ENCODE results near the gene HDAC3. TPM values are rescaled to one million over a fixed set of nuclear protein-coding genes. Genes with fewer than 3 reads are reported as not detected.
"Not testable (repeated sequence)": the region's sequence is repeated elsewhere in the genome, so short reads cannot be mapped to it uniquely, and the experiment has no call there.

Gene HDAC3
- total and polyA plus RNA-seq, 2 donors (not counting 1 experiment from before 2014, with no cell fraction given), result 85.5 to 94.0 TPM

DNA sequence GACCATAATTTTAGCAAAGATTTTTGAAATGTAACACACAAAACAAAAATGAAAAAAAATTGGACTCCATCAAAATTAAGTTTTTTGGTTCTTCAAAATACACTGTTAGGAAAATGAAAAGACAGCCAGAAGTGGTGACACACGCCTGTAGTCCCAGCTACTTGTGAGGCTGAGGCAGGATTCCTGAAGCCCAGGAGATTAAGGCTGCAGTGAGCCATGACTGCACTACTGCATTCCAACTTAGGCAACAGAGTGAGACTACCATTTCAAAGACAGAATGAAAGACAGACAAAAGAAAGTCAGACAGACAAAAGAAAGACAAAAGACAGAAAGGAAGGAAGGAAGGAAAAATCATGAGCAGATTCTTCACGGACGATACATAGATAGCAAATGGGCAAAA, 25.4 kb downstream of the HDAC3 start:
- Histone ChIP-seq H4K20me1 (ENCODE audit: control insufficient read depth, insufficient read depth, low read length, poor library complexity, severe bottlenecking) (peaks cover 12% of the 10 kb centered on the region), H3K79me2 (ENCODE audit: control insufficient read depth, insufficient read depth, low read length) (peaks cover 94% of the 10 kb centered on the region), H2AFZ (ENCODE audit: insufficient read depth, low read depth, low read length, poor library complexity, severe bottlenecking) (no peak overlapping the region), H3K4me3 (ENCODE audit: control extremely low read depth in 1 of 5, extremely low read depth in 1 of 5, insufficient read depth in 1 of 5, low read depth in 2 of 5, low read length in 4 of 5) (no peak overlapping the region), H3K4me2 (replicated peaks; ENCODE audit: low read depth, low read length, poor library complexity, severe bottlenecking) (no peak overlapping the region), H3K9me3 (ENCODE audit: control extremely low read depth in 1 of 3, control insufficient read depth in 2 of 3, insufficient read depth in 1 of 3, low read length in 2 of 3) (peaks cover 0 to 4% (median 0%) of the 10 kb centered on the region in 3 donors), H3K36me3 (replicated peaks in 1 of 2; ENCODE audit: control extremely low read depth in 1 of 2, control insufficient read depth in 1 of 2, extremely low read depth in 1 of 2, insufficient read depth in 2 of 2, low read length in 1 of 2) (peaks cover 0 to 2% of the 10 kb centered on the region in 2 experiments), H3K4me1 (ENCODE audit: control insufficient read depth in 2 of 2, insufficient read depth in 2 of 2, low read length in 2 of 2) (peaks cover 30 to 62% of the 10 kb centered on the region in 2 donors), H3K9ac (ENCODE audit: low read length) (no peak overlapping the region), H3K27me3 (replicated peaks in 1 of 4; ENCODE audit: control extremely low read depth in 1 of 4, control insufficient read depth in 3 of 4, insufficient read depth in 4 of 4, low read length in 3 of 4) (no peaks in the 10 kb centered on the region), H3K27ac (ENCODE audit: low read length in 2 of 2) (no peak overlapping the region)
- no peak overlapping the region for H3K4me3 Mint-ChIP-seq
- intact Hi-C loops (cut with micrococcal nuclease), result no loop called here
- TF ChIP-seq, protein P1, sequence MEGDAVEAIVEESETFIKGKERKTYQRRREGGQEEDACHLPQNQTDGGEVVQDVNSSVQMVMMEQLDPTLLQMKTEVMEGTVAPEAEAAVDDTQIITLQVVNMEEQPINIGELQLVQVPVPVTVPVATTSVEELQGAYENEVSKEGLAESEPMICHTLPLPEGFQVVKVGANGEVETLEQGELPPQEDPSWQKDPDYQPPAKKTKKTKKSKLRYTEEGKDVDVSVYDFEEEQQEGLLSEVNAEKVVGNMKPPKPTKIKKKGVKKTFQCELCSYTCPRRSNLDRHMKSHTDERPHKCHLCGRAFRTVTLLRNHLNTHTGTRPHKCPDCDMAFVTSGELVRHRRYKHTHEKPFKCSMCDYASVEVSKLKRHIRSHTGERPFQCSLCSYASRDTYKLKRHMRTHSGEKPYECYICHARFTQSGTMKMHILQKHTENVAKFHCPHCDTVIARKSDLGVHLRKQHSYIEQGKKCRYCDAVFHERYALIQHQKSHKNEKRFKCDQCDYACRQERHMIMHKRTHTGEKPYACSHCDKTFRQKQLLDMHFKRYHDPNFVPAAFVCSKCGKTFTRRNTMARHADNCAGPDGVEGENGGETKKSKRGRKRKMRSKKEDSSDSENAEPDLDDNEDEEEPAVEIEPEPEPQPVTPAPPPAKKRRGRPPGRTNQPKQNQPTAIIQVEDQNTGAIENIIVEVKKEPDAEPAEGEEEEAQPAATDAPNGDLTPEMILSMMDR (IDR thresholded peaks at IDR 0.05), result no peak
- ATAC-seq (ENCODE audit: low read depth) (no peak), DNase-seq (no peak)
- H3K9me3 Mint-ChIP-seq (ENCODE audit: insufficient read depth), result no peaks in the 10 kb centered on the region
- POLR2A ChIA-PET, result no interaction called here
- peaks cover 68% of the 10 kb centered on the region for H3K4me1 Mint-ChIP-seq
- 86% methylated on average over 1 of the region's 3 CpGs for WGBS (ENCODE audit: insufficient coverage)
- peak overlapping the region; percentile 27 for H3K27ac Mint-ChIP-seq
- CTCF ChIA-PET, result interaction anchor here (1.6 to 28.1 kb wide), 2 partner anchors 14 to 22 kb away, joined by 5 to 760 read pairs; no protein-coding TSS in a partner anchor
- H3K27me3 Mint-ChIP-seq, result no peaks in the 10 kb centered on the region

DNA sequence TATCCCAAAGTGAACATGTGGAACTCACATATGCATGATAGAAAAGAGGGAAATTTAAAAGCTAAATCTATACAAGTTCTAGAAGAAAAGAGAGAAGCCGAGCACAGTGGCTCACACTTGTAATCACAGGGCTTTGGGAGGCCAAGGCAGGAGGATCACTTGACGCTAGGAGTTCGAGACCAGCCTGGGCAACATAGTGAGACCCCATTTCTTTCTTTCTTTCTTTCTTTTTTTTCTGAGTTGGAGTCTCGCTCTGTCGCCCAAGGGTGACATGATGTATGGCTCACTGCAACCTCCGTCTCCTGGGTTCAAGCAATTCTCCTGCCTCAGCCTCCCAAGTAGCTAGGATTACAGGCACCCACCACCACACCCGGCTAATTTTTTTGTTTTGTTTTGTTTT, 26.7 kb downstream of the HDAC3 start:
- CTCF ChIA-PET, result interaction anchor here (1.6 to 28.1 kb wide), 3 partner anchors 9 to 21 kb away, joined by 3 to 760 read pairs (median 8); partner anchors contain the start of gene DIAPH1

More for the DNA sequence above, 26.7 kb downstream of the HDAC3 start:
- H3K4me2 ChIP-seq (replicated peaks; ENCODE audit: low read depth, low read length, poor library complexity, severe bottlenecking); H4K20me1 ChIP-seq (ENCODE audit: control insufficient read depth, insufficient read depth, low read length, poor library complexity, severe bottlenecking); H2AFZ ChIP-seq (ENCODE audit: insufficient read depth, low read depth, low read length, poor library complexity, severe bottlenecking); H3K9me3 ChIP-seq (ENCODE audit: control extremely low read depth in 1 of 3, control insufficient read depth in 2 of 3, insufficient read depth in 1 of 3, low read length in 2 of 3); H3K27me3 Mint-ChIP-seq; H3K4me3 ChIP-seq (ENCODE audit: control extremely low read depth in 1 of 5, extremely low read depth in 1 of 5, insufficient read depth in 1 of 5, low read depth in 2 of 5, low read length in 4 of 5); intact Hi-C loops (cut with micrococcal nuclease); H3K27me3 ChIP-seq (replicated peaks in 1 of 4; ENCODE audit: control extremely low read depth in 1 of 4, control insufficient read depth in 3 of 4, insufficient read depth in 4 of 4, low read length in 3 of 4); H3K4me3 Mint-ChIP-seq; H3K36me3 ChIP-seq (replicated peaks in 1 of 2; ENCODE audit: control extremely low read depth in 1 of 2, control insufficient read depth in 1 of 2, extremely low read depth in 1 of 2, insufficient read depth in 2 of 2, low read length in 1 of 2); POLR2A ChIA-PET; H3K9ac ChIP-seq (ENCODE audit: low read length); ATAC-seq (ENCODE audit: low read depth); H3K9me3 Mint-ChIP-seq (ENCODE audit: insufficient read depth); DNase-seq: not testable (repeated sequence)
- H3K4me1 ChIP-seq (ENCODE audit: control insufficient read depth in 2 of 2, insufficient read depth in 2 of 2, low read length in 2 of 2), result peaks cover 35 to 68% of the 10 kb centered on the region in 2 donors
- Mint-ChIP-seq H3K4me1 (peaks cover 69% of the 10 kb centered on the region), H3K27ac (peak overlapping the region; percentile 50)
- WGBS (ENCODE audit: insufficient coverage), result 100% methylated on average over 4 of the region's 7 CpGs
- H3K79me2 ChIP-seq (ENCODE audit: control insufficient read depth, insufficient read depth, low read length), result peaks cover 89% of the 10 kb centered on the region
- peak overlapping the region in 1 of 2 donors; percentile 84 for H3K27ac ChIP-seq (ENCODE audit: low read length in 2 of 2)

All from B cell (primary cell).